ENCODE data around the gene SNORC. TPM values are rescaled to one million over a fixed set of nuclear protein-coding genes. Genes with fewer than 3 reads are reported as not detected.

The SNORC gene
- polyA plus RNA-seq, 1 donor (not counting 4 experiments of a cell fraction or from before 2014, with no cell fraction given) = 0.66 TPM

GRCh38 chr2:232877940-232878511, 8.0 kb downstream of the SNORC start:
- H3K27ac ChIP-seq (ENCODE audit: control insufficient read depth, insufficient read depth, low read length) = no peak overlapping the region
- H2AFZ ChIP-seq (ENCODE audit: control insufficient read depth, low read length) = no peak overlapping the region
- no peak for FAIRE-seq
- peaks cover 0 to 1% of the 10 kb centered on the region in 2 experiments for H3K36me3 ChIP-seq (ENCODE audit: control insufficient read depth in 2 of 2, extremely low read depth in 1 of 2, insufficient read depth in 2 of 2, low read length in 2 of 2)
- H3K4me3 ChIP-seq (ENCODE audit: control insufficient read depth in 2 of 3, extremely low read depth in 1 of 3, insufficient read depth in 2 of 3, low read depth in 1 of 3, low read length in 3 of 3) = no peak overlapping the region
- DNase-seq (ENCODE audit: low read depth, low spot score) = no peak
- no peaks in the 10 kb centered on the region for H3K9me1 ChIP-seq (ENCODE audit: control insufficient read depth, extremely low read depth, insufficient read depth, low read length)
- H3K79me2 ChIP-seq (ENCODE audit: control insufficient read depth, insufficient read depth, low read length) = no peaks in the 10 kb centered on the region
- H3K9ac ChIP-seq (ENCODE audit: control insufficient read depth, extremely low read depth, insufficient read depth, low read length) = no peak overlapping the region
- no peak overlapping the region for H3K4me2 ChIP-seq (ENCODE audit: control insufficient read depth, extremely low read depth, insufficient read depth, low read depth, low read length)
- no peaks in the 10 kb centered on the region for H4K20me1 ChIP-seq (ENCODE audit: control insufficient read depth, extremely low read depth, insufficient read depth, low read length)
- H3K9me3 ChIP-seq (ENCODE audit: control insufficient read depth, low read depth, low read length) = no peaks in the 10 kb centered on the region
- H3K4me1 ChIP-seq (ENCODE audit: control insufficient read depth, extremely low read depth, insufficient read depth, low read length) = no peaks in the 10 kb centered on the region
- H3K27me3 ChIP-seq (ENCODE audit: control insufficient read depth, extremely low read depth, insufficient read depth, low read length) = no peaks in the 10 kb centered on the region
- dilution Hi-C loops (cut with MboI; ENCODE audit: extremely low pct_ligation_motif_present, low sequenced_read_pairs) = no loop called here
- TF ChIP-seq EZH2 (IDR thresholded peaks at IDR 0.05; ENCODE audit: low read length) = no peak
- no peak for TF ChIP-seq CTCF (optimal IDR thresholded peaks at IDR 0.05 in 1 of 3, IDR thresholded peaks at IDR 0.05 in 1 of 3, conservative IDR thresholded peaks at IDR 0.05 in 1 of 3; ENCODE audit: extremely low read depth in 1 of 3, insufficient read depth in 2 of 3, low read length in 3 of 3)

DNA sequence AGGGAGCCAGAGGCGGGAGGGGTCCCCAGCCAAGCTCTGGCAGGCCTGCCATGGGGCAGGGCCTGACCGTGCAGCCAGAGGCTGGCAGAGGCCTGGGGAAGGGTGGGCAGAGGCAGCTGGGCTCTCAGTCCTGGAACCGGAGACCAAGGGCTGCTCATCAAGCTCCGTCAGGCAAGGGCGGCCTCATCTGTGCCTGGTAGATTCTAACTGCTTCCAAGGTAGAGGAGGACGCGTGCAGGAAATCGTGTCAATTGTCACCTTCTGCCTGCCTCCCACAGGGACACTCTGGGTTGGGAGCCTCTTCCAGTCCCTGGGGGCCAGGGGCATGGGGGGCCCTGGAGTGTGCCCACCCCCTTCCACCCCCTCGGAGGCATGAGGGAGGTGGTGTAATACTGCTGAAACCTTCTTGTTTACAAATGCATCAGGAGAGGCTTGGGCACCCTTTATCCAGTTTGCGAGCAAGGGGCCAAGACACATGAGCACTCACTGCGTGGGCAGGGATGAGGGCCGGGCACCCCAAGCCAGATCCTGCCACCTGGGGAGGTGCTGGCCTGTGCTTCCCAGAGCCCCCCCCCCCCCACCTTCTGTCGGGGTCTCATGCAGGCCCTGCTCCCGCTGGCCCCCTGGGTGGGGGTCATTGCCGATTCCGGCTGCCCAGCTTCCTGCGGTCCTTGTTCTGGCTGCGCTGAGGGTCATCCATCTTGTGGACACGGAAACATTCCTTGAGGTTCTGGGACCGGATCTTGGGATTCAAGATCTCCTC, 9.0 kb downstream of the SNORC start:
- DNase-seq (ENCODE audit: low read depth, low spot score) = no peak
- H3K4me2 ChIP-seq (ENCODE audit: control insufficient read depth, extremely low read depth, insufficient read depth, low read depth, low read length) = no peak overlapping the region
- TF ChIP-seq CTCF (optimal IDR thresholded peaks at IDR 0.05 in 1 of 3, IDR thresholded peaks at IDR 0.05 in 1 of 3, conservative IDR thresholded peaks at IDR 0.05 in 1 of 3; ENCODE audit: extremely low read depth in 1 of 3, insufficient read depth in 2 of 3, low read length in 3 of 3) (no peak), EZH2 (IDR thresholded peaks at IDR 0.05; ENCODE audit: low read length) (no peak)

More for the DNA sequence above, 9.0 kb downstream of the SNORC start:
- no peak overlapping the region for H3K27ac ChIP-seq (ENCODE audit: control insufficient read depth, insufficient read depth, low read length)
- no peak overlapping the region for H3K9ac ChIP-seq (ENCODE audit: control insufficient read depth, extremely low read depth, insufficient read depth, low read length)
- H3K4me1 ChIP-seq (ENCODE audit: control insufficient read depth, extremely low read depth, insufficient read depth, low read length) = no peaks in the 10 kb centered on the region
- dilution Hi-C loops (cut with MboI; ENCODE audit: extremely low pct_ligation_motif_present, low sequenced_read_pairs) = no loop called here
- no peaks in the 10 kb centered on the region for H3K36me3 ChIP-seq (ENCODE audit: control insufficient read depth in 2 of 2, extremely low read depth in 1 of 2, insufficient read depth in 2 of 2, low read length in 2 of 2)
- H3K4me3 ChIP-seq (ENCODE audit: control insufficient read depth in 2 of 3, extremely low read depth in 1 of 3, insufficient read depth in 2 of 3, low read depth in 1 of 3, low read length in 3 of 3) = no peak overlapping the region
- no peak for FAIRE-seq
- no peaks in the 10 kb centered on the region for H3K79me2 ChIP-seq (ENCODE audit: control insufficient read depth, insufficient read depth, low read length)
- no peaks in the 10 kb centered on the region for H3K9me3 ChIP-seq (ENCODE audit: control insufficient read depth, low read depth, low read length)
- no peaks in the 10 kb centered on the region for H3K9me1 ChIP-seq (ENCODE audit: control insufficient read depth, extremely low read depth, insufficient read depth, low read length)
- H3K27me3 ChIP-seq (ENCODE audit: control insufficient read depth, extremely low read depth, insufficient read depth, low read length) = no peaks in the 10 kb centered on the region
- no peaks in the 10 kb centered on the region for H4K20me1 ChIP-seq (ENCODE audit: control insufficient read depth, extremely low read depth, insufficient read depth, low read length)
- H2AFZ ChIP-seq (ENCODE audit: control insufficient read depth, low read length) = no peak overlapping the region
